Aortic smooth muscle cell (primary cell): ENCODE data around the gene RNASE8. TPM values are rescaled to one million over a fixed set of nuclear protein-coding genes. Genes with fewer than 3 reads are reported as not detected.

Source experiments
- total RNA-seq: library from RNA; depleted of rRNA; stranded (reverse); fragments of >200 nt; gene quantifications from 2 replicates; pipeline ENCODE4 v1.2.3, GENCODE V29; 2014

Gene RNASE8
- total RNA-seq, result not detected in 2 replicates

GRCh38 chr14:21057803-21058675, at the start of gene RNASE8:
RNASE8 (plus strand) TSS chr14:21057822; CDS start chr14:21057893, 71 bp downstream.

GRCh38 chr14:21024585-21025370, 32.8 kb upstream of the RNASE8 start, which contains the start of gene NDRG2:
NDRG2 (minus strand) TSS chr14:21025061; CDS start chr14:21023315, 1,746 bp downstream.

GRCh38 chr14:21029917-21030316, 27.7 kb upstream of the RNASE8 start, which contains the start of gene TPPP2:
TPPP2 (plus strand) TSS chr14:21030217; CDS start chr14:21030582, 365 bp downstream.

GRCh38 chr14:21034707-21035106, 22.9 kb upstream of the RNASE8 start, which contains the start of gene RNASE13:
RNASE13 (minus strand) TSS chr14:21034807; CDS start chr14:21034288, 519 bp downstream.

GRCh38 chr14:21041676-21042433, 15.8 kb upstream of the RNASE8 start, which contains the start of gene RNASE7:
RNASE7 (plus strand) TSS chr14:21042362; CDS start chr14:21042993, 631 bp downstream.

GRCh38 chr14:21070083-21070609, 12.5 kb downstream of the RNASE8 start, which contains the start of gene ARHGEF40:
ARHGEF40 (plus strand) TSS chr14:21070304; CDS start chr14:21070397, 93 bp downstream.

GRCh38 chr14:21098076-21098891, 40.7 kb downstream of the RNASE8 start, which contains the start of gene ZNF219:
ZNF219 (minus strand) TSS chr14:21098655; CDS start chr14:21093591, 5,064 bp downstream.

DNA sequence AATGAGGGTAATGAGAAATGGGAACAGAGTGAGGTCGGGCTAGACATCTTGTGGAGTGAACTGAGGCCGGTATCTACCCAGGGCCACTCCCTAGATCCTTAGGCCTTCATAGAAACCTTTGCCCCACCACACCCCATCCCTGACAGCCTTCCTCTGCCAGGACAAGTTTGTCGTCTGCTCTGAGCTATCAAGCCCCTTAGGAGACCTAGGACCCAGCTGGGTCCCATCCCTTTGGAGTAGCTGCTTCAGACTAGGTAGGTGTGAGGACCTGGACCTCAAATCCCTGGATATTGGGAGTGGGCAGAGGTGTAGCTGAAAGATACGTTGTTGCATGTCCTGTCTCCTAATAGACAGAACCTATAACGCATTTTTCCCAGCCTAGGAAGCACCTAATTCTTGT, 43.3 kb downstream of the RNASE8 start, which contains the start of gene TMEM253:
Gene TMEM253, plus strand, starts transcription at position 136 of the 400 bp plus-strand sequence. CDS start 278 bp downstream, outside the sequence.

Other genes with a start within 250 kb of the RNASE8 start
- gene RNASE3, start 166.4 kb upstream of the RNASE8 start, total RNA-seq, result not detected in 2 replicates
- gene RNASE2, start 102.3 kb upstream of the RNASE8 start, total RNA-seq, result not detected in 2 replicates
- 23.1 and 23.2 TPM in 2 replicates for gene METTL17, start 67.8 kb upstream of the RNASE8 start, total RNA-seq
- not detected in 2 replicates for gene SLC39A2, start 58.5 kb upstream of the RNASE8 start, total RNA-seq
- 0.12 and 0.40 TPM in 2 replicates for gene NDRG2, start 32.8 kb upstream of the RNASE8 start, total RNA-seq
- gene TPPP2, start 27.6 kb upstream of the RNASE8 start, total RNA-seq, result not detected in 2 replicates
- gene RNASE13, start 23.0 kb upstream of the RNASE8 start, total RNA-seq, result not detected in 2 replicates
- not detected in 2 replicates for gene RNASE7, start 15.5 kb upstream of the RNASE8 start, total RNA-seq
- 32.0 and 33.3 TPM in 2 replicates for gene ARHGEF40, start 12.5 kb downstream of the RNASE8 start, total RNA-seq
- gene ZNF219, start 40.8 kb downstream of the RNASE8 start, total RNA-seq, result 3.5 and 4.2 TPM in 2 replicates
- 0.12 and 0.26 TPM in 2 replicates for gene TMEM253, start 43.2 kb downstream of the RNASE8 start, total RNA-seq
- not detected in 2 replicates for gene OR5AU1, start 98.2 kb downstream of the RNASE8 start, total RNA-seq
- gene HNRNPC, start 211.6 kb downstream of the RNASE8 start, total RNA-seq, result 591 and 671 TPM in 2 replicates
- not detected in 2 replicates for gene RPGRIP1, start 222.3 kb downstream of the RNASE8 start, total RNA-seq